ENCODE measurements around the gene RABEPK.
"Not testable (repeated sequence)": the region's sequence is repeated elsewhere in the genome, so short reads cannot be mapped to it uniquely, and the experiment has no call there.

Gene RABEPK, protein sequence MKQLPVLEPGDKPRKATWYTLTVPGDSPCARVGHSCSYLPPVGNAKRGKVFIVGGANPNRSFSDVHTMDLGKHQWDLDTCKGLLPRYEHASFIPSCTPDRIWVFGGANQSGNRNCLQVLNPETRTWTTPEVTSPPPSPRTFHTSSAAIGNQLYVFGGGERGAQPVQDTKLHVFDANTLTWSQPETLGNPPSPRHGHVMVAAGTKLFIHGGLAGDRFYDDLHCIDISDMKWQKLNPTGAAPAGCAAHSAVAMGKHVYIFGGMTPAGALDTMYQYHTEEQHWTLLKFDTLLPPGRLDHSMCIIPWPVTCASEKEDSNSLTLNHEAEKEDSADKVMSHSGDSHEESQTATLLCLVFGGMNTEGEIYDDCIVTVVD

DNA sequence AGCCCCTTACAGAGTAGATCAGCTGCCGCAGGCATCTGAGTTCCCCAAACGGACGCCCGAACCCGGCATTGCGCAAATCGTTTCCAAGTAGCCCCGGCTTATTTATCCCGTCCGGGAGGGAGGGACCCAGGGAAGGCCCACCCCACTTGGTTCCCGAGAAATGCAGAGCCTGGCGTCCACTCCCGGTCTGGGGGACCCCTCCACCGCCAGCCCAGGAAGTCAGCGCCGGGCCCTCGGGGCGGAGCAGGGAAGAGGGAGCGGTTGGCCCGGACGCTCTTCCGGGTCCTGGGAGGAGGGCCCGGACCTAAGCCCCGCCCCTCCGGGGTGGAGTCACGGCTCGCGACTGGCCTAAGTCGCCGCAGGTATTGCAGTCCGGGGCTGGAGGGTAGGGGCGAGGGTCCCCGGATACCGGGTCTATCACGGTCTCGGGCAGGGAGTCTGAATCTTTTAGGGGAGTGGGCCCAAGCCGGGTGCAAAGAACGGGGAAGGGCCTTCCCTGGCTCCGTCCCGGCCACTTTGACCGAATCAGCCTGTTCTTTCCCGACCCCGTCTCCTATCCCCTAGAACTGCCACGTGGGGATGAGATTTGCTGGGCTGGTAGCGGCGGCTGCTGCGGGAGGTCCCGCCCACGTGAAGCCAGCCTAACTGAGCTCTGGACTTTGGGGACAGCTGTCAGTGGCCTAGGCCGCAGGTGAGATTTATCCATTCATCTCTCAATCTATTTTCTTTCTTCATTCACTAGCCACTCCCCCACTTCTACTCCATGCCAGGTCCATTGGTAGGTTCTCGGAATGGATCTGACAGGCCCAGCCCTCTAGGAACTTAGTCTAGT lies at the start of gene RABEPK:
TSS of gene RABEPK (plus strand) at position 327 of the 832 bp plus-strand sequence. CDS start 2,472 bp downstream, outside the sequence.
- peak; percentile 79 for DNase-seq (ENCODE audit: low read depth)

DNA sequence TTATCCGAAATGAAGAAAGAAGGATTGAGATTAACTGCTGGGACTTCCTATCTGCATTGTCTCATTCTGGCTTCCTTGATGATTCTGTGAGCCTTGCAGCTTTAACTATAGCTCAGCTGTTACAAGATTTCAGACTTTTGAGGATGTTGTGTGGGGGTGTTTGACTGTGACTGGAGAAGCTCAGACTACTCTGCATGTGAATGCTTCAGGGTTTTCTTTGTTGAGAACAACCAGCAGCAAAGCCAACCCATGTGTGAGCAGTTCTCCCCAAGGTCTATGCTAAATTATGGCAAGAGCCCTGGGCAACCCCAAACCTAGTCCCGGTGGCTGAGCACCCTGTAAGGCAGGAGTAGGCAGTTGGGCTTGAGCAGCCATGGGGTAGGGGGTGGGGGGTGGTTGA lies 48.6 kb upstream of the RABEPK start:
- DNase-seq (ENCODE audit: low read depth) = no peak

DNA sequence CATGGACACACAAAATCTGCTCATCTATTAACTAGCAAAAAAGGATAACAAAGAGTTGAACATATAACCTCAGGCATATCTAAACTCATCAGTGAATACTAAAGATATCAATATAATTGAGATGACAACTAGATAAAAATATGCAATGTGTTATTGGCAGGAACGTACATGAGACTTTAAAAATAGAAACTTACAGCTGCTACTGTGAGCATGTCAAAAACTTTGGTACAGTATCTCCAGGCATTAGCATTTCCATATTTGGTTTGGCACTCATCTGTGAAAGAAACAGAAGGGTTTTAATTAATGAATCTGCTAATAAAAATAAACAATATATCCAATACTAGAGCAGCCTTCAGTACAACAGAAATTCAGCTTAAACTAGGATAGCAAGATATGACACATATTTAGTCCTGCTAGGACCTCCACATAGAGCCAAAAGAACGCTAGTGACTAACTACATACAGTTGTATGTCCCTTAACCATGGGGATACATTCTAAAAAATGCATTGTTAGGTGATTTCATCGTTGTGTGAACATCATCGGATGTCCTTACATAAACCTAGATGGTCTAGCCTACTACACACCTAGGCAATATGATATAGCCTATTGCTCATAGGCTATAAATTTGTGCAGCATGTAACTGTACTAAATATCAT lies 46.5 kb upstream of the RABEPK start:
- DNase-seq (ENCODE audit: low read depth) = no peak

DNA sequence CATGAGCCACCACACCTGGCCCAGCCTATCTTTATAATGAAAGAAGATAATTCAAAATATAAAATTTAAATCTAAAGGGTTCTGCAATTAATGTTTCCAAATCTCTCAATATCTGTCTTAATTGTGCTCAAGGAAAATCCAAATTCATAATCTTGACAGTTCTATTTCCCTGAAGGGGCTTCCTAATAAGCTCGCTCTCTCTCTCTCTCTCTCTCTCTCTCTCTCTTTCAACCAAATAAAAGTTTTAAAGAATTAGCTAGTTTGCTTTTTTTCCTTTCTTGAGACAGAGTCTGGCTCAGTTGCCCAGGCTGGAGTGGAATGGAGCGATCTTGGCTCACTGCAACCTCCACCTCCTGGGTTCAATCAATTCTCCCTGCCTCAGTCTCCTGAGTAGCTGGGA lies 43.8 kb upstream of the RABEPK start:
- no peak for DNase-seq (ENCODE audit: low read depth)

DNA sequence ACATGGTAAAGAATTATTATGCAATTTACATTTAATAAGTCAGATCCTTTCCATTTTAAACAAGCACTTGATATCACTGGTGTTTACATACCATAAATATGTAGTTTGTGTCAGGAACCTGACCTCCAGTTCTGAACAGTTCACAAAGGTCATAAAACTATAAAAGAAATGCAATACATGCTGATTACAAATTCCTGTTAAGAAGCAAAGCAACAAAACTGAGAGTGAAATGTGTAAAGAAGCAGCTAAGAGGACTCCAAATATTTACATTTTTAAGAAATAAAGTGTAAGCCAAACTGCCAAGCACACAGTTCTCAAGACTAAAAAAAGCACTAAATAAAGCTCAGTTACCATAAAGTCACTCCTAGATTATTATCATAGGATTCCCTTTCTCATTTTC lies 39.6 kb upstream of the RABEPK start:
- no peak for DNase-seq (ENCODE audit: low read depth)

DNA sequence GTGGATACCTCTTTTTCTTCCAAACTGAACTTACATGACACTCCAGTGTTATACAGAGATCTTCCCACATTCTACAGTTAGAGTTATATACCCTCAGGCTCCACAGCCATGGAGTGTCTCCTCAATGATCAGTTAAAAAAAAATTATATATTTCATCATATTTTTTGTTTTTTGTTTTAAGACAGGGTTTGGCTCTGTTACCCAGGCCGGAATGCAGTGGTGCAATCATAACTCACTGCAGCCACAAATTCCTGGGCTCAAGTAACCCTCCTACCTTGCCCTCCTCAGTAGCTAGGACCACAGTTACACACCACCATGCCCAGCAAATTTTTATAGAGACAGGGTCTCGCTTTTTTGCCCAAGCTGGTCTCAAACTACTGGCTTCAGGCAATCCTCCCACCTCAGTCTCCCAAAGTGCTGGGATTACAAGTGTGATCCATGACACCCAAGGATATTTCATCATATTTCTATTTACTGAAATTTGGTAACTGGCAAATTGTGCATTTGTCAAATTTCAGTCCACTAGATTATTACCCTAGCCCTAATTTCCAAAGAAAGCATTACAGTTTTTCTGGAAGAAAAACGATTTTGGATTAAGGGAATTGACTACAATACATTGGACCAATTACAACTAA lies 38.9 kb upstream of the RABEPK start:
- DNase-seq (ENCODE audit: low read depth) = no peak

DNA sequence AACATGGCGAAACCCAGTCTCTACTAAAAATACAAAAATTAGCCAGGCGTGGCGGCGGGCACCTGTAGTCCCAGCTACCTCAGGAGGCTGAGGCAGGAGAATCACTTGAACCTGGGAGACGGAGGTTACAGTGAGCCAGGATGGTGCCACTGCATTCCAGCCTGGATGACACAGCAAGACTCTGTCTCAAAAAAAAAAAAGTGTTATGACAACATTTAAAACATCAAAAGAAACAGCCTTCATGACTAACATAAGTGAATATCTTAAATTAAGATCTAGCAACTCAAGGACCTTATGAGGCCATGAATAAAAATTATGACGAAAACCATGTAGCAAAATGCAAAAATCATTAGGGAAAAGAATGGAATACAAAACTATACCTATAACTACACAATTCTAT lies 37.5 kb upstream of the RABEPK start:
- not testable (repeated sequence) for DNase-seq (ENCODE audit: low read depth)

DNA sequence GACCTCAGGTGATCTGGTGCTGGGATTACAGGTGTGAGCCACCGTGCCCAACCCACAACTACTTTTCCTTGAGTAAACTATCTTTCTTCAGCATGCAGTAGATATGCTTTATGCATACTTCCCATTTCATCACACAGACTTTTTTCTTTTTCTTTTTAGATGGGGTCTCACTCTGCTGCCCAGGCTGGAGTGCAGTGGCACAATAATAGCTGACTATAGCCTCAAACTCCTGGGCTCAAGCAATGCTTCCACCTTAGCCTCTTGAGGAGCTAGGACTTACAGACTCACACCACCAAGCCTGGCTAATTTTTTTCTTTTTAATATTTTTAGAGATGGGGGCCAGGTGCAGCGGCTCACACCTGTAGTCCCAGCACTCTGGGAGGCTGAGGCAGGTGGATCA lies 33.6 kb upstream of the RABEPK start:
- no peak for DNase-seq (ENCODE audit: low read depth)

DNA sequence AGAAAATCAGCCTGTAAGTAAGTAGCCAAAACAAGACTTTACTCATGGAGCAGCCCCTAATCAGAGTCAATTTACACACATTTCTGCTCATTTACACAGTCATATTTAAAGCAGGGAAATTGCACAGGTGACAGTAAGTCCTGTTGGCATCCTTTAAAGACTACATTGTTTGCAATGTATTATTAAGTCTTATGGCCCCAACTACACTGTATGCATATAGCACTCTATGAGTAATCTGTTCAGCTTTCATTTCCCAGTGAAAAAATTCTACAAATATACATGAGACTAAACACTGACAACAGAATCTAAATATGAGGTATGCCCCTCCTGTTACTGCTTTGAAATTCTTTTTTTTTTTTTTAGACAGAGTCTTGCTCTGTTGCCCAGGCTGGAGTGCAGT lies 30.4 kb upstream of the RABEPK start:
- DNase-seq (ENCODE audit: low read depth) = no peak

DNA sequence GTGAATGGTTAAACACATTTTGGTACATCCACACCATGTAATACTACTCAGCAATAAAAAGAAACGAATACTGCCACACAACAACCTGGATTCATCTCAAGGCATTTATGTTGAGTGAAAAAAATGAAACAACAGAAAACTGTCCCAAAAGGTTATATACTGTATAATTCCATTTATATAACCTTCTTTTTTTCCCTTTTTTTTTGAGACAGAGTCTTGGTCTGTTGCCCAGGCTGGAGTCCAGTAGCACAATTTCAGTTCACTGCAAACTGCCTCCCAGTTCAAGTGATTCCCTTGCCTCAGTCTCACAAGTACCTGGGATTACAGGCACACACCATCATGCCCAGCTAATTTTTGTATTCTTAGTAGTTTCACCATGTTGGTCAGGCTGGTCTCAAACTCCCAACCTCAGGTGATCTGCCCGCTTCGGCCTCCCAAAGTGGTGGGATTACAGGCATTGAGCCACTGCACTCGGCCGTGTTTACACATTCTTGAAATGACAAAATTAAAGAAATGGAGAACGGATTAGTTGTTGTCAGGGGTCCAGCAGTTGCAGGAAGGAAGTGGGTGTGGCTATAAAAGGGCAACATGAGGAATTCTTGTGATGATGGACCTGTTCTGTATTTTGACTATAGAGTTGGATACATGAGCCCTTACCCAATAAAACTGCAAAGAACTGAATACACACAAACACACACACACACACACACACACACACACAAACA lies 28.1 kb upstream of the RABEPK start:
- no peak for DNase-seq (ENCODE audit: low read depth)

DNA sequence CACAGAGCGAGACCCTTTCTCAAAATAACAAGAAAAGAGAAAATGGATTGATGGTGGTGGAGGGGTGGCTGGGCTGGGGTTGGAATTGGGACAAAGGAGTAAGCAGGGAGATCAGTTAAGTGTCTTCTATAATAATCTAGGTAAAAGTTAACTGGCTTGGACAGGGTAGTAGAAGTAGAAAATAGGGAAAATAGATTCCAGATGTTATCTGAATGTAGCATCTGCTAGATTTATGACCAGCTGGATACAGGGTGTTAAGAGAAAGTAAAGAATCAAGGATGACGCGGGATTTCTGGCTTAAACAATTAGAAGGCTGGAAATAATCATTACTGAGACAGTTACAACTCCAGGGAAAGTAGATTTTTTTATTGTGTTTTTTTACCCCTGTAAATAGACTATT lies 23.7 kb upstream of the RABEPK start:
- no peak for DNase-seq (ENCODE audit: low read depth)

DNA sequence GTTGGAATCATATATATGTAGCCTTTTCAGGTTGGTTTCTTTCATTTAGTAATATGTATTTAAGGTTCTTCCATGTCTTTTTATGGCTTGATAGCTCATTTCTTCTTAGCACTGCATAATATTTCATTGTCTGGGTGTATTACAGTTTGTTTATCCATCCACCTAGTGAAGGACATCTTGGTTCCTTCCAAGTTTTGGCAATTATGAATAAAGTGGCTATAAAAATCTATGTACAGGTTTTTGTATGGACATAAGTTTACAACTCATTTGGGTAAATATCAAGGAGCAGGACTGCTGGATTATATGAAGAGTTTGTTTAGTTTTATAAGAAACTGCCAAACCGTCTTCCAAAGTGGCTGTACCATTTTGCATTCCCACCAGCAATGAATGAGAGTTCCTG lies 22.5 kb upstream of the RABEPK start:
- no peak for DNase-seq (ENCODE audit: low read depth)

DNA sequence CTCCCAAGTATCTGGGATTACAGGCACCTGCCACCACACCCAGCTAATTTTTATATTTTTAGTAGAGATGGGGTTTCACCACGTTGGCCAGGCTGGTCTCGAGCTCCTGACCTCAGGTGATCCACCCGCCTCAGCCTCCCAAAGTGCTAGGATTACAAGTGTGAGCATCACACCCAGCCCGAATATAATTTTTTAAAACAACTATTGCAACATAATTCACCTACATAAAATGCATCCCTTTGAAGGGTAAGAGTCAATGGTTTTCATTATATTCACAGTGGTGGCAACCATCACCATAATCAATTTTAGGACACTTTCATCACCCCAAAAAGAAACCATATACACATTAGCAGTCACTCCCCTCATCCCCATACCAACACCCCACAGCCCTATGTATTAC lies 20.6 kb upstream of the RABEPK start:
- DNase-seq (ENCODE audit: low read depth) = not testable (repeated sequence)

DNA sequence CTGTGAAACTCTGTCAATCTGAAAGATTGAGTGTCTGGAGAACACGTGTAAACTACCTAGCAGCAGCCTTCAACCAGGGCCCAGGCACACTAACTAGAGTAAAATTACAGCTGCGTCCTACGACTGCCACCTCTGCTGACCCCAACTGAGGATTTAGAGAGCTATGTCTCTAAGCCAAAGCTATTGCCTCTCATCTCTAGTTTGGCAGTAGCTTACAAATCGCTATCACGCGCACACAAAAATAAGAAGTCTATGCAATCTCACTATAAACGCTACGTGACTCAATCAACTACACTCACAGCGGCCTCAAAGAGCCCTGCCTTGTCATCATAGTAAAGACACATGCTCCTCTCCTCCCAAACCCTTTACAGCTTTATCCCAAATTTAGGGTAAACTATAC lies 19.5 kb upstream of the RABEPK start:
- no peak for DNase-seq (ENCODE audit: low read depth)

DNA sequence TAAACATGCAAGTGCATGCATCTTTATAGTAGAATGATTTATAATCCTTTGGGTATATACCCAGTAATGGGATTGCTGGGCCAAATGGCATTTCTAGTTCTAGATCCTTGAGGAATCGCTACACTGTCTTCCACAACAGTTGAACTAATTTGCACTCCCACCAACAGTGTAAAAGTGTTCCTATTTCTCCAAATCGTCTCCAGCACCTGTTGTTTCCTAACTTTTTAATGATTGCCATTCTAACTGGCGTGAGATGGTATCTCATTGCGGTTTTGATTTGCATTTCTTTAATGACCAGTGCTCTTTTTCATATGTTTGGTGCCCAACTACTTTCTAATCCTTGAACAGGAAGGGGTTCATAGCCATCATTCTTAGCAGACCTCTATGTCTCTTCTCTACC lies 18.6 kb upstream of the RABEPK start:
- DNase-seq (ENCODE audit: low read depth) = not testable (repeated sequence)

DNA sequence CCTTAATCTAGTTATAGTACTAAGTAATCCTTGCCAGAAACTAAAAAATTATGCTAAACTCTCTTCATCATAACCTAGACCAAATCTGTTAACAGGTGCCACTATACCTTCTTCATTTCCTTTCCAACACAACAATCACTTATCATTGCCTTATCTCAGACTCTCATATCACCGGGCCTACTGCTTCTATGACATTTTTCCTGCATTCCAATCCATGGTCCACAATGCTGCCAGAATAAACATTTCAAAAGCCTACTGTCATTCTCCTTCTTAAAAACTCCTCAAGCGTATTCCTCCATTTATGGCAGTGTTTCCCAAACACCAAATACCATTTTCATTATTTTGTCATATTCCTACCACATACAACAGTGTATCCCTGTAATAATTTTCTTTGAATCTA lies 17.3 kb upstream of the RABEPK start:
- DNase-seq (ENCODE audit: low read depth) = peak; percentile 29

DNA sequence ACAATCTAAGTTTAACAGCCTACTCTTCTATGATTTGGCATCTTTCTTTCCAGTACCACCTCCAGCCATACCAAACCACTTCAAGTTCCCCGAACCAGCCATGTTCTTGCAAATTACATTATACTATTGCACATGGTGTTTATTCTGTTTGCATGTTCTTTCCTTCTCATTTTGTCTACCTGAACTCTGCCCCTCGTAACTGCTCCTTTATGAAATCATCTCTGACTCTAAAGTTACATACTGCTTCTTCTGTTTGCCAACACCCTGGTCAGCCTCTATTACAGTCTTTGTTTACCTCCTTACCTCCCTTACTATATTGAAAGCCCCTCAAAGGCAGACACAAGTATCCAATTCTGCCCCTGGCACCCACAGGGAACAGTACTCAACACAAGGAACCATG lies 16.8 kb upstream of the RABEPK start:
- no peak for DNase-seq (ENCODE audit: low read depth)

DNA sequence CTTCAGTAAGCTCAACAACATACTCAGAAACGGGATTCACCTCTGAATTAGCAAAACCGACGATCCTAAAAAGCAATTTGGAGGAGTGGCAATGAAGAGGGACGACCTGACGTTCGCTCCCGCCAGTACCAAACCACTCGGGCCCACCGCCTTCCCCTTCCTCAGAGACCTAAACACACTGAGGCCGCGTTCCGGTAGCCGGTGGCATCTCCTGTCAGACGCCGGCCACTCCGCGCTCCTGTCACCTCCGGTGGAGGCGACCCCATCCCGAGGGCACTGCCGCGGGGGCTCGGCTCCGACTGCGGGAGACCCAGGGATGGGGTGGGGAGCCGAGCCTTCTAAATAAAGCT lies 11.4 kb upstream of the RABEPK start:
- DNase-seq (ENCODE audit: low read depth) = no peak

DNA sequence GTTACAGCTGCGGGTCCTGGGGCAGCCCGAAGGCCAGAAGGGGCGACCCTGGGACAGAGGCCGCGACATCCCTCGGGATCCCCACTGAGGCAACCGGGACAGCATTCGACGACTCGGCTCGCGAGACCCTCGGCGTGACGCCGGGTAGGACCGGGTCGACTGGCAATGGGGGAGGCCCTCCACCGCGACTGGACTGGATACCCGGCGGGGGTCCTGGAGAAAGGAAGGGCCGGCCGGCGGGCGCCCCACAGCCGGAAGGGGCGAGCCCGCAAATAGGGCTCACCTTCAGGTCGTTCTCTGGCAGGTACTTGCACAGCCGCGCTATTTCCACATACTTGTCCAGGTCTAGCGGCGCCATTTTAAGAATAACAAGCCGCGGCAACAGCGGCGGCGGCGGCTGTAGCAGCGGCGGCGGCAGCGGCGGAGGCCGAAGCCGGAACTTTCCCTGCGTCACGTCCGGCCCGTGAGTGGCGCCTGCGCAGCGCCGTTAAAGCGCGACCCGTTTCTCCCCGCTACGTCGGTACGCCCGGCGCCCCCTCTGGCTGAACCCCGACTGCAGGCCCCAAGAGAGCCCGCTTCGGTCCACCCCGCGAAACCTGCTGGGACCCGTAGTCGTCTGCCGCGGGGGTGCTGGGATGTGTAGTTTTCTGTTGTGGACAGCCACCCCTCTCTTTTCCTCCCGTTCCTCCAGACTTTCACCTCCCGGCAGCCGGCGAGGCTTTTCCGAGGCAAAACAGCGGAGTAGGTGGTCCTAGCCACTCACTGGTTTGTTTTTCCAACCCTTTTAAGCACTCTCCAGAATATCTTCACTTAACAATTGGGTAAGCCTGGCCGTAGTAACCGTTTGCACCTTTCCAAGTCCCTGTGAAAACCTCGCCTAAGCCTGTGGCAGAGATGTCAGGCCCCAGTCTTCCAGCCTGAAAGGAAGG lies 10.7 kb upstream of the RABEPK start, which contains the start of gene PPP6C:
TSS of gene PPP6C (minus strand) at position 443 of the 929 bp plus-strand sequence. CDS start at position 358, 85 bp downstream.
- peak; percentile 79 for DNase-seq (ENCODE audit: low read depth)

DNA sequence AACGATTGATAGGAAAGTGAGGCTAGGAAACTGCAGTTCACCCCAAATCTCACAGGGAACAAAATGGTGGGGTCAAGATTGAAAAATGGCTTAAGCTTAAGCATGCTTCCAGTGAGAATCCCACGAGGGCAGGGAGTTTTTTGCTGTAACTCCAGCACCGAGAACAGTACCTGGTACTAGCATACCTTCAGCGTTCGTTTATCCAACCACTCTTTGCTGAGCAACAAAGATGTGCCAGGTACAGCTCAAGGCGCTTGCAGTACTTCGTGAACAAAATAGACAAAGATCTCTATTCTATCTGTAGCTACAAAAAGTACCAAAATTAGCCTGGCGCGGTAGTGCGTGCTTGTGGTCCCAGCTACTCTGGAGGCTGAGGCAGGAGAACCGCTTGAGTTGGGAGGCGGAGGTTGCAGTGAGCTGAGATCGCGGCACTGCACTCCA lies 10.0 kb upstream of the RABEPK start:
- no peak for DNase-seq (ENCODE audit: low read depth)

All from HS-27A (cell line).